HL-60 (cell line): Measurements from ENCODE around the gene MRPS34.

Experiments
- DNase-seq, 2 experiments: peaks; one replicate each; pipeline ENCODE4 v3.0.0-alpha.2; 2010 to 2020; ENCODE audit warnings: low read depth in 1 of 2, low spot score in 1 of 2
- H3K27ac ChIP-seq: fragments of 250-450 bp; sonication (Bioruptor Pico); replicated peaks from 2 replicates; pipeline ENCODE4 v1.5.1; 2020; ENCODE audit warnings: mild to moderate bottlenecking, moderate library complexity
- H3K27me3 ChIP-seq: fragments of 250-450 bp; sonication (Bioruptor Pico); 2 replicates; pipeline ENCODE4 v1.5.1; 2021; ENCODE audit warnings: mild to moderate bottlenecking, moderate library complexity; ENCODE audit not compliant: insufficient read depth, poor library complexity, severe bottlenecking
- H3K4me3 ChIP-seq: replicated peaks from 2 replicates; pipeline ENCODE4 v1.5.1; 2011; ENCODE audit warnings: mild to moderate bottlenecking, control low read depth, low read length; ENCODE audit not compliant: insufficient read depth
- CTCF ChIP-seq: IDR thresholded peaks from one replicate; pipeline ENCODE4 v1.5.1; 2011; ENCODE audit warnings: low read length, control low read depth, inconsistent platforms; ENCODE audit not compliant: insufficient read depth
- GABPA ChIP-seq: IDR thresholded peaks from 2 replicates; pipeline ENCODE4 v1.6.1; 2012; ENCODE audit warnings: low read depth
- POLR2AphosphoS5 ChIP-seq: IDR thresholded peaks from 2 replicates; pipeline ENCODE4 v1.6.1; 2012; ENCODE audit warnings: low read depth
- SPI1 ChIP-seq: IDR thresholded peaks from 2 replicates; pipeline ENCODE4 v1.6.1; 2012; ENCODE audit warnings: low read depth, mild to moderate bottlenecking, borderline replicate concordance
- TF ChIP-seq, protein P1 (sequence below): IDR thresholded peaks from 2 replicates; pipeline ENCODE4 v1.6.1; 2012; ENCODE audit warnings: low read depth; ENCODE audit not compliant: insufficient replicate concordance

MRPS34 gene

GRCh38 chr16:1740781-1741490 lies 32.0 kb downstream of the MRPS34 start:
- Histone ChIP-seq H3K27me3 (no peaks in the 10 kb centered on the region), H3K27ac (no peak overlapping the region), H3K4me3 (no peak overlapping the region)
- DNase-seq = no peak
- TF ChIP-seq, protein P1, sequence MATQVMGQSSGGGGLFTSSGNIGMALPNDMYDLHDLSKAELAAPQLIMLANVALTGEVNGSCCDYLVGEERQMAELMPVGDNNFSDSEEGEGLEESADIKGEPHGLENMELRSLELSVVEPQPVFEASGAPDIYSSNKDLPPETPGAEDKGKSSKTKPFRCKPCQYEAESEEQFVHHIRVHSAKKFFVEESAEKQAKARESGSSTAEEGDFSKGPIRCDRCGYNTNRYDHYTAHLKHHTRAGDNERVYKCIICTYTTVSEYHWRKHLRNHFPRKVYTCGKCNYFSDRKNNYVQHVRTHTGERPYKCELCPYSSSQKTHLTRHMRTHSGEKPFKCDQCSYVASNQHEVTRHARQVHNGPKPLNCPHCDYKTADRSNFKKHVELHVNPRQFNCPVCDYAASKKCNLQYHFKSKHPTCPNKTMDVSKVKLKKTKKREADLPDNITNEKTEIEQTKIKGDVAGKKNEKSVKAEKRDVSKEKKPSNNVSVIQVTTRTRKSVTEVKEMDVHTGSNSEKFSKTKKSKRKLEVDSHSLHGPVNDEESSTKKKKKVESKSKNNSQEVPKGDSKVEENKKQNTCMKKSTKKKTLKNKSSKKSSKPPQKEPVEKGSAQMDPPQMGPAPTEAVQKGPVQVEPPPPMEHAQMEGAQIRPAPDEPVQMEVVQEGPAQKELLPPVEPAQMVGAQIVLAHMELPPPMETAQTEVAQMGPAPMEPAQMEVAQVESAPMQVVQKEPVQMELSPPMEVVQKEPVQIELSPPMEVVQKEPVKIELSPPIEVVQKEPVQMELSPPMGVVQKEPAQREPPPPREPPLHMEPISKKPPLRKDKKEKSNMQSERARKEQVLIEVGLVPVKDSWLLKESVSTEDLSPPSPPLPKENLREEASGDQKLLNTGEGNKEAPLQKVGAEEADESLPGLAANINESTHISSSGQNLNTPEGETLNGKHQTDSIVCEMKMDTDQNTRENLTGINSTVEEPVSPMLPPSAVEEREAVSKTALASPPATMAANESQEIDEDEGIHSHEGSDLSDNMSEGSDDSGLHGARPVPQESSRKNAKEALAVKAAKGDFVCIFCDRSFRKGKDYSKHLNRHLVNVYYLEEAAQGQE = no peak
- TF ChIP-seq SPI1 = no peak
- TF ChIP-seq POLR2AphosphoS5 = no peak
- no peak for TF ChIP-seq CTCF
- TF ChIP-seq GABPA = no peak

GRCh38 chr16:1740234-1740633 lies 32.7 kb downstream of the MRPS34 start:
- TF ChIP-seq, protein P1 = no peak
- TF ChIP-seq CTCF = no peak
- no peak for TF ChIP-seq GABPA
- TF ChIP-seq POLR2AphosphoS5 = no peak
- no peak for TF ChIP-seq SPI1
- H3K27ac ChIP-seq = no peak overlapping the region
- H3K27me3 ChIP-seq = no peaks in the 10 kb centered on the region
- no peak overlapping the region for H3K4me3 ChIP-seq
- no peak for DNase-seq

GRCh38 chr16:1734816-1735215 lies 38.1 kb downstream of the MRPS34 start:
- no peak for DNase-seq
- Histone ChIP-seq H3K27me3 (no peaks in the 10 kb centered on the region), H3K4me3 (no peak overlapping the region), H3K27ac (no peak overlapping the region)
- TF ChIP-seq, protein P1 = no peak
- TF ChIP-seq POLR2AphosphoS5 (no peak), GABPA (no peak), CTCF (no peak), SPI1 (no peak)
